IMR-90 (cell line): ENCODE data around the gene COL2A1. TPM values are rescaled to one million over a fixed set of nuclear protein-coding genes. Genes with fewer than 3 reads are reported as not detected.

Experiments
- ATAC-seq: fragments of 200-7000 bp; cut with Tn5 transposase; 2 replicates; pipeline ENCODE4 v1.9.1; 2020; ENCODE audit warnings: low read depth, mild to moderate bottlenecking, moderate library complexity
- BruUV-seq: library from RNA; stranded (reverse); fragments of 400-500 nt; replicated peaks from 2 replicates; lab custom pipeline; 2021; lab: Mats Ljungman, UMichigan
- CTCF ChIA-PET: fragments of 300-600 bp; formaldehyde crosslinking; extraction: SDS; loops from one replicate; lab custom pipeline; 2021; ENCODE audit warnings: antibody characterized with exemption; lab: Yijun Ruan, JAX
- POLR2A ChIA-PET: fragments of 300-600 bp; sonication (Branson Sonifier 250); formaldehyde crosslinking; loops from one replicate; lab custom pipeline; 2022; ENCODE audit warnings: antibody characterized with exemption; ENCODE audit not compliant: unreplicated experiment; lab: Charles Lee
- DNase-seq: peaks from one replicate; pipeline ENCODE4 v3.0.0; 2013
- H2AFZ ChIP-seq: replicated peaks from 2 replicates; pipeline ENCODE3; 2013; ENCODE audit warnings: low read length, mild to moderate bottlenecking; ENCODE audit not compliant: poor library complexity
- H2AK5ac ChIP-seq: 2 replicates; pipeline ENCODE4 v1.6.1; 2013; ENCODE audit warnings: low read depth, low read length, inconsistent platforms
- H2AK9ac ChIP-seq: replicated peaks from 2 replicates; pipeline ENCODE3; 2013; ENCODE audit warnings: mild to moderate bottlenecking, low read depth, low read length, moderate library complexity; ENCODE audit not compliant: poor library complexity
- H2BK120ac ChIP-seq: 2 replicates; pipeline ENCODE4 v1.6.1; 2013; ENCODE audit warnings: low read depth, low read length, inconsistent platforms
- H2BK15ac ChIP-seq: 3 replicates; pipeline ENCODE4 v1.6.1; 2013; ENCODE audit warnings: low read depth, low read length, inconsistent platforms
- H2BK20ac ChIP-seq: 2 replicates; pipeline ENCODE4 v1.6.1; 2013; ENCODE audit warnings: low read depth, mild to moderate bottlenecking, inconsistent platforms, low read length, moderate library complexity
- H2BK5ac ChIP-seq: 2 replicates; pipeline ENCODE4 v1.6.1; 2013; ENCODE audit warnings: mild to moderate bottlenecking, low read depth, low read length, inconsistent platforms; ENCODE audit not compliant: poor library complexity, severe bottlenecking
- H3K14ac ChIP-seq: replicated peaks from 2 replicates; pipeline ENCODE4 v1.6.1; 2013; ENCODE audit warnings: low read depth, low read length, inconsistent platforms
- H3K18ac ChIP-seq: 2 replicates; pipeline ENCODE4 v1.6.1; 2013; ENCODE audit warnings: low read depth, low read length, control low read depth
- H3K23ac ChIP-seq: 2 replicates; pipeline ENCODE4 v1.6.1; 2013; ENCODE audit warnings: low read depth, low read length, inconsistent platforms
- H3K27ac ChIP-seq: 2 replicates; pipeline ENCODE4 v1.5.1; 2013; ENCODE audit warnings: mild to moderate bottlenecking, control low read depth, low read length; ENCODE audit not compliant: insufficient read depth
- H3K27me3 ChIP-seq: 2 replicates; pipeline ENCODE4 v1.6.1; 2013; ENCODE audit warnings: low read length; ENCODE audit not compliant: control insufficient read depth, insufficient read depth
- H3K36me3 ChIP-seq: 2 replicates; pipeline ENCODE4 v1.6.1; 2013; ENCODE audit warnings: low read length, mixed read lengths; ENCODE audit not compliant: control insufficient read depth, insufficient read depth
- H3K4ac ChIP-seq: 2 replicates; pipeline ENCODE4 v1.6.1; 2013; ENCODE audit warnings: low read depth, low read length, inconsistent platforms
- H3K4me1 ChIP-seq: 2 replicates; pipeline ENCODE4 v1.6.1; 2013; ENCODE audit warnings: low read length, mixed read lengths; ENCODE audit not compliant: control insufficient read depth, insufficient read depth
- H3K4me2 ChIP-seq: 2 replicates; pipeline ENCODE4 v1.6.1; 2013; ENCODE audit warnings: low read depth, mild to moderate bottlenecking, control low read depth, low read length, moderate library complexity
- H3K4me3 ChIP-seq: 2 replicates; pipeline ENCODE4 v1.5.1; 2013; ENCODE audit warnings: low read depth, mild to moderate bottlenecking, control low read depth, low read length, moderate library complexity; ENCODE audit not compliant: insufficient read depth
- H3K56ac ChIP-seq: 2 replicates; pipeline ENCODE4 v1.6.1; 2013; ENCODE audit warnings: low read length, inconsistent platforms; ENCODE audit not compliant: insufficient read depth; ENCODE audit errors: extremely low read depth
- H3K79me1 ChIP-seq, 2 experiments: 2 replicates each; pipeline ENCODE4 v1.6.1; 2013; ENCODE audit warnings: low read length in 2 of 2, inconsistent platforms in 1 of 2, low read depth in 1 of 2
- H3K9ac ChIP-seq: 2 replicates; pipeline ENCODE4 v1.6.1; 2013; ENCODE audit warnings: low read depth, low read length, control low read depth
- H3K9me1 ChIP-seq: 2 replicates; pipeline ENCODE4 v1.6.1; 2013; ENCODE audit warnings: low read length, inconsistent platforms; ENCODE audit not compliant: insufficient read depth
- H3K9me3 ChIP-seq: 2 replicates; pipeline ENCODE4 v1.6.1; 2013; ENCODE audit warnings: low read length; ENCODE audit not compliant: control insufficient read depth, insufficient read depth
- H4K20me1 ChIP-seq: 2 replicates; pipeline ENCODE4 v1.6.1; 2013; ENCODE audit warnings: low read length, inconsistent platforms; ENCODE audit not compliant: insufficient read depth
- H4K5ac ChIP-seq: 2 replicates; pipeline ENCODE4 v1.6.1; 2013; ENCODE audit warnings: mild to moderate bottlenecking, low read depth, low read length, control low read depth
- H4K8ac ChIP-seq, 2 experiments: 2 replicates each; pipeline ENCODE4 v1.6.1; 2013; ENCODE audit warnings: low read depth in 2 of 2, low read length in 2 of 2, control low read depth in 1 of 2, inconsistent platforms in 1 of 2
- H4K91ac ChIP-seq: 2 replicates; pipeline ENCODE4 v1.6.1; 2013; ENCODE audit warnings: low read depth, low read length, inconsistent platforms; ENCODE audit not compliant: insufficient read depth
- CEBPB ChIP-seq: IDR thresholded peaks from 2 replicates; pipeline ENCODE4 v1.6.1; 2012; ENCODE audit warnings: low read depth, low read length, improper control_type of control experiment
- CHD1 ChIP-seq: IDR thresholded peaks from 2 replicates; pipeline ENCODE4 v1.6.1; 2012; ENCODE audit warnings: low read depth, low read length, improper control_type of control experiment
- FOS ChIP-seq: fragments of 150-350 bp; IDR thresholded peaks from 2 replicates; pipeline ENCODE4 v1.6.1; 2016; ENCODE audit warnings: low read depth, low read length
- MAZ ChIP-seq: IDR thresholded peaks from 2 replicates; pipeline ENCODE4 v1.6.1; 2012; ENCODE audit warnings: low read depth, mild to moderate bottlenecking, low read length, improper control_type of control experiment, moderate library complexity, borderline replicate concordance
- POLR2A ChIP-seq: IDR thresholded peaks from 2 replicates; pipeline ENCODE4 v1.6.1; 2012; ENCODE audit warnings: mild to moderate bottlenecking, low read depth, low read length
- RAD21 ChIP-seq: IDR thresholded peaks from 2 replicates; pipeline ENCODE4 v1.6.1; 2012; ENCODE audit warnings: low read length, improper control_type of control experiment
- RCOR1 ChIP-seq: IDR thresholded peaks from 2 replicates; pipeline ENCODE4 v1.6.1; 2012; ENCODE audit warnings: mild to moderate bottlenecking, low read length, improper control_type of control experiment; ENCODE audit not compliant: insufficient replicate concordance
- RFX5 ChIP-seq: IDR thresholded peaks from 2 replicates; pipeline ENCODE4 v1.8.0; 2012; ENCODE audit warnings: low read depth, mild to moderate bottlenecking, low read length, moderate library complexity
- SMC3 ChIP-seq: fragments of 150-350 bp; IDR thresholded peaks from 2 replicates; pipeline ENCODE4 v1.6.1; 2016; ENCODE audit warnings: low read depth, mild to moderate bottlenecking, antibody characterized with exemption, low read length, moderate library complexity
- WGBS, 2 experiments: methylation state at CpG; one replicate each; pipeline versions ENCODE4 v1.1.5 to v1.1.7; 2013; ENCODE audit warnings: missing lambda C conversion rate in 2 of 2; ENCODE audit not compliant: insufficient read length in 1 of 2; ENCODE audit errors: extremely low coverage in 2 of 2; 5-methylcytosine and 5-hydroxymethylcytosine counted together
- dilution Hi-C: fragments of 300-500 bp; cut with HindIII; formaldehyde crosslinking; loops from one replicate; pipeline ENCODE4 v1.14.3; 2018; ENCODE audit warnings: low sequenced_read_pairs; ENCODE audit not compliant: unreplicated experiment
- in situ Hi-C: fragments of 300-500 bp; cut with MboI; formaldehyde crosslinking; loops from 3 replicates; pipeline ENCODE4 v1.14.3; 2019; ENCODE audit warnings: low sequenced_read_pairs, inconsistent platforms, mixed read lengths
- intact Hi-C: fragments of 100-400 bp; cut with micrococcal nuclease; formaldehyde crosslinking; loops from 2 replicates; pipeline ENCODE4 v1.10.0; 2022
- polyA plus RNA-seq, 3 experiments: library from polyadenylated mRNA; depleted of rRNA; stranded (reverse); fragments of >200 nt; gene quantifications; 2 replicates each; pipeline ENCODE4 v1.2.3, GENCODE V29; 2012; ENCODE audit warnings: low replicate concordance in 1 of 3
- total RNA-seq: library from RNA; depleted of rRNA; stranded (reverse); fragments of >200 nt; gene quantifications from 2 replicates; pipeline ENCODE4 v1.2.3, GENCODE V29; 2012
- TF ChIP-seq, protein P1 (sequence below): fragments of 150-350 bp; IDR thresholded peaks from 2 replicates; pipeline ENCODE4 v1.6.1; 2016; ENCODE audit warnings: low read depth, mild to moderate bottlenecking, low read length, moderate library complexity, borderline replicate concordance
- TF ChIP-seq, protein P2 (sequence below): conservative IDR thresholded peaks from 2 replicates; pipeline ENCODE4 v1.5.1; 2012; ENCODE audit warnings: mild to moderate bottlenecking, low read depth, low read length, improper control_type of control experiment

COL2A1 gene
- total and polyA plus RNA-seq, 2 of the 4 experiments (the other 2 are of a cell fraction), result 0.05 TPM; not detected in 1

DNA sequence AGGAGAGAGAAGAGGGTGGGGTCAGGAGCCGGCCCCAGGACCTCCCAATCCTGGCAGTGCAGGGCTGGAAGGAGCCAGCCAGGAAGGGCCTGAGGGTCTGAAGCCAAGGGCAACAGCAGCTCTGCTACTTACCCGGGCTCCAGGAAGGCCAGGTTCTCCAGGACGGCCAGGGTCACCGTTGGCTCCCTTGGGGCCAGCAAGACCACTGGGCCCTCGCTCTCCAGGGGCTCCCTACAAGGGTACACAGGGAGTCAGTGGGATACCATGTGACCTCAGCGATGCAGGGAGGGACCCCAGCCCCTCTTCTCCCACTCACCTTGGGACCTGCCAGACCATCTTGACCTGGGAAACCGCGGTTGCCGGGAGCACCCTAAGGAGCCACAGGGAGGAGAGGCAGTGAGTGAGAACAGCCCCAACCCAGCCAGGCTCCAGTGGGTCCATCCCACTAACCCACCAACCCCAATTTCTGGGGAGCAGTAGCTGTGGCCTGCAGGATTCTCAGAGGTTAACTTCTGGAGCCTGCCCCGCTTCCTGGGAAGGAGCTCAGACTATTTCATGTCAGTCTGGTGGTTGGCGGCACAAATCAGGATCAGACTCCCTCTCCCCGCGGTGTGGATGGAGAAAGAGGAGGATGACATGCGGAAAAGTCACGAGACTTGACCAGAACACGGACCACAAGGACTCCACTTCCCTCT lies 18.5 kb downstream of the COL2A1 start:
- Histone ChIP-seq H2BK120ac (no peak overlapping the region), H3K9me3 (no peaks in the 10 kb centered on the region), H3K27ac (no peak overlapping the region), H2AFZ (no peak overlapping the region), H3K4me2 (no peak overlapping the region), H3K27me3 (peaks cover 38% of the 10 kb centered on the region), H3K9me1 (no peaks in the 10 kb centered on the region; the same call in 1 of the 2 replicates), H3K23ac (no peak overlapping the region), H2AK5ac (no peak overlapping the region), H4K5ac (no peak overlapping the region), H3K14ac (no peak overlapping the region), H4K91ac (no peak overlapping the region), H2AK9ac (no peak overlapping the region), H4K8ac (no peak overlapping the region), H3K79me1 (no peaks in the 10 kb centered on the region), H4K20me1 (no peaks in the 10 kb centered on the region), H2BK5ac (no peak overlapping the region), H3K9ac (no peak overlapping the region), H3K4me1 (no peaks in the 10 kb centered on the region; the same call in 1 of the 2 replicates), H3K4ac (no peak overlapping the region), H3K18ac (no peak overlapping the region), H2BK15ac (no peak overlapping the region), H3K56ac (no peak overlapping the region), H2BK20ac (no peak overlapping the region), H3K36me3 (no peaks in the 10 kb centered on the region), H3K4me3 (no peak overlapping the region)
- intact Hi-C loops, result no loop called here
- no peak for DNase-seq
- BruUV-seq, result no TSS peak
- CTCF ChIA-PET, result no interaction called here
- in situ Hi-C loops, result no loop called here
- no CpG with 5 or more reads among the region's 16 CpGs for WGBS, 2 experiments
- dilution Hi-C loops, result no loop called here
- POLR2A ChIA-PET, result no interaction called here
- ATAC-seq, result no peak
- no peak for TF ChIP-seq MAZ
- TF ChIP-seq POLR2A, result no peak
- TF ChIP-seq FOS, result no peak
- TF ChIP-seq, protein P1, sequence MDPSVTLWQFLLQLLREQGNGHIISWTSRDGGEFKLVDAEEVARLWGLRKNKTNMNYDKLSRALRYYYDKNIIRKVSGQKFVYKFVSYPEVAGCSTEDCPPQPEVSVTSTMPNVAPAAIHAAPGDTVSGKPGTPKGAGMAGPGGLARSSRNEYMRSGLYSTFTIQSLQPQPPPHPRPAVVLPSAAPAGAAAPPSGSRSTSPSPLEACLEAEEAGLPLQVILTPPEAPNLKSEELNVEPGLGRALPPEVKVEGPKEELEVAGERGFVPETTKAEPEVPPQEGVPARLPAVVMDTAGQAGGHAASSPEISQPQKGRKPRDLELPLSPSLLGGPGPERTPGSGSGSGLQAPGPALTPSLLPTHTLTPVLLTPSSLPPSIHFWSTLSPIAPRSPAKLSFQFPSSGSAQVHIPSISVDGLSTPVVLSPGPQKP, result no peak
- TF ChIP-seq RAD21, result no peak
- no peak for TF ChIP-seq RCOR1
- TF ChIP-seq, protein P2, sequence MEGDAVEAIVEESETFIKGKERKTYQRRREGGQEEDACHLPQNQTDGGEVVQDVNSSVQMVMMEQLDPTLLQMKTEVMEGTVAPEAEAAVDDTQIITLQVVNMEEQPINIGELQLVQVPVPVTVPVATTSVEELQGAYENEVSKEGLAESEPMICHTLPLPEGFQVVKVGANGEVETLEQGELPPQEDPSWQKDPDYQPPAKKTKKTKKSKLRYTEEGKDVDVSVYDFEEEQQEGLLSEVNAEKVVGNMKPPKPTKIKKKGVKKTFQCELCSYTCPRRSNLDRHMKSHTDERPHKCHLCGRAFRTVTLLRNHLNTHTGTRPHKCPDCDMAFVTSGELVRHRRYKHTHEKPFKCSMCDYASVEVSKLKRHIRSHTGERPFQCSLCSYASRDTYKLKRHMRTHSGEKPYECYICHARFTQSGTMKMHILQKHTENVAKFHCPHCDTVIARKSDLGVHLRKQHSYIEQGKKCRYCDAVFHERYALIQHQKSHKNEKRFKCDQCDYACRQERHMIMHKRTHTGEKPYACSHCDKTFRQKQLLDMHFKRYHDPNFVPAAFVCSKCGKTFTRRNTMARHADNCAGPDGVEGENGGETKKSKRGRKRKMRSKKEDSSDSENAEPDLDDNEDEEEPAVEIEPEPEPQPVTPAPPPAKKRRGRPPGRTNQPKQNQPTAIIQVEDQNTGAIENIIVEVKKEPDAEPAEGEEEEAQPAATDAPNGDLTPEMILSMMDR, result no peak
- no peak for TF ChIP-seq CHD1
- TF ChIP-seq RFX5, result no peak
- no peak for TF ChIP-seq SMC3
- no peak for TF ChIP-seq CEBPB
